Left ventricle myocardium inferior (tissue), 1 donor: Measurements from ENCODE around the gene TK1. TPM values are rescaled to one million over a fixed set of nuclear protein-coding genes. Genes with fewer than 3 reads are reported as not detected.
A peak's percentile ranks its signal among the peaks of the same experiment; 100 is the strongest.

Experiments used
- DNase-seq: peaks from one replicate; pipeline ENCODE4 v3.0.0-alpha.2; 2020
- H3K27ac ChIP-seq: fragments of 200-600 bp; replicated peaks from 2 replicates; pipeline ENCODE4 v1.8.0; 2021
- H3K27me3 ChIP-seq: fragments of 200-600 bp; 2 replicates; pipeline ENCODE4 v1.8.0; 2021; ENCODE audit warnings: low read depth
- H3K36me3 ChIP-seq: fragments of 200-600 bp; 2 replicates; pipeline ENCODE4 v1.8.0; 2021
- H3K4me1 ChIP-seq: fragments of 200-600 bp; 2 replicates; pipeline ENCODE4 v1.8.0; 2021
- H3K4me3 ChIP-seq: fragments of 200-600 bp; 2 replicates; pipeline ENCODE4 v1.8.0; 2021; ENCODE audit warnings: mild to moderate bottlenecking, moderate library complexity
- H3K9me3 ChIP-seq: fragments of 200-600 bp; replicated peaks from 2 replicates; pipeline ENCODE4 v1.8.0; 2021
- CTCF ChIP-seq: fragments of 200-600 bp; IDR thresholded peaks from 2 replicates; pipeline ENCODE4 v1.8.0; 2021; ENCODE audit warnings: antibody characterized with exemption, mild to moderate bottlenecking, borderline replicate concordance
- intact Hi-C: fragments of 100-400 bp; cut with micrococcal nuclease; formaldehyde crosslinking; loops from one replicate; pipeline ENCODE4 v1.11.0; 2022
- total RNA-seq: library from RNA; stranded (reverse); fragmentation: NEBNext Ultra II Directional; extraction: Animal tissue kit (Norgen Biotek cat#: 25700); gene quantifications from one replicate; pipeline ENCODE4 v1.2.1, GENCODE V29; 2021
- donor health status: DM: no; HTN: yes; CAD: no; lungs with severe emphysema.

The TK1 gene
- total RNA-seq, 1 donor from 2014 or later = 1.8 TPM

- intact Hi-C loops = no loop called here
- Histone ChIP-seq H3K4me1 (peaks cover 68% of the 10 kb centered on the region), H3K36me3 (no peaks in the 10 kb centered on the region), H3K4me3 (peak overlapping the region; percentile 48), H3K9me3 (no peaks in the 10 kb centered on the region), H3K27me3 (no peaks in the 10 kb centered on the region), H3K27ac (peak overlapping the region; percentile 93)
- TF ChIP-seq CTCF = no peak
- no peak for DNase-seq
These were observed 55.4 kb downstream of the TK1 start for GRCh38 chr17:78131172-78132083.

GRCh38 chr17:78130437-78131101, 56.3 kb downstream of the TK1 start, which contains the start of gene TMC8:
Gene TMC8, plus strand, starts transcription at chr17:78130771. Its CDS starts 818 bp downstream, at chr17:78131589.
- DNase-seq = no peak
- H3K27me3 ChIP-seq = no peaks in the 10 kb centered on the region
- peaks cover 76% of the 10 kb centered on the region for H3K4me1 ChIP-seq
- H3K4me3 ChIP-seq = peak within 1 kb of the TSS; percentile 48
- no peak for TF ChIP-seq CTCF
- H3K36me3 ChIP-seq = peaks cover 2% of the 10 kb centered on the region
- H3K9me3 ChIP-seq = no peaks in the 10 kb centered on the region
- intact Hi-C loops = no loop called here
- peak within 1 kb of the TSS; percentile 93 for H3K27ac ChIP-seq

- Histone ChIP-seq H3K36me3 (peaks cover 7% of the 10 kb centered on the region), H3K4me3 (no peak overlapping the region), H3K9me3 (no peaks in the 10 kb centered on the region), H3K27me3 (no peaks in the 10 kb centered on the region), H3K27ac (peak overlapping the region; percentile 93), H3K4me1 (peaks cover 81% of the 10 kb centered on the region)
- no peak for DNase-seq
- intact Hi-C loops = no loop called here
- no peak for TF ChIP-seq CTCF
These were observed 56.8 kb downstream of the TK1 start for GRCh38 chr17:78130090-78130436.

GRCh38 chr17:78129351-78130089, 57.3 kb downstream of the TK1 start:
- peak overlapping the region; percentile 93 for H3K27ac ChIP-seq
- no peaks in the 10 kb centered on the region for H3K9me3 ChIP-seq
- H3K4me3 ChIP-seq = peak overlapping the region; percentile 82
- intact Hi-C loops = no loop called here
- no peak for DNase-seq
- peaks cover 85% of the 10 kb centered on the region for H3K4me1 ChIP-seq
- no peaks in the 10 kb centered on the region for H3K27me3 ChIP-seq
- TF ChIP-seq CTCF = no peak
- peaks cover 12% of the 10 kb centered on the region for H3K36me3 ChIP-seq
